Glutamatergic neuron (in vitro differentiated cells): Measurements from ENCODE around the gene BMP7. TPM values are rescaled to one million over a fixed set of nuclear protein-coding genes. Genes with fewer than 3 reads are reported as not detected.

Experiments
- DNase-seq: peaks from one replicate; pipeline ENCODE4 v3.0.0; 2022
- H3K27ac Mint-ChIP-seq: one replicate; pipeline ENCODE4 v1.8.0; 2020; ENCODE audit warnings: mild to moderate bottlenecking, mixed read lengths, inconsistent platforms; ENCODE audit not compliant: unreplicated experiment
- H3K27me3 Mint-ChIP-seq: one replicate; pipeline ENCODE4 v1.8.0; 2020; ENCODE audit warnings: mild to moderate bottlenecking, moderate library complexity, mixed read lengths, inconsistent platforms; ENCODE audit not compliant: unreplicated experiment
- H3K36me3 Mint-ChIP-seq: one replicate; pipeline ENCODE4 v1.8.0; 2020; ENCODE audit warnings: mild to moderate bottlenecking, mixed read lengths, inconsistent platforms; ENCODE audit not compliant: unreplicated experiment
- H3K4me1 Mint-ChIP-seq: one replicate; pipeline ENCODE4 v1.8.0; 2020; ENCODE audit warnings: mild to moderate bottlenecking, low read depth, mixed read lengths, inconsistent platforms; ENCODE audit not compliant: unreplicated experiment
- H3K4me3 Mint-ChIP-seq: one replicate; pipeline ENCODE4 v1.8.0; 2020; ENCODE audit warnings: mild to moderate bottlenecking, mixed read lengths, inconsistent platforms; ENCODE audit not compliant: unreplicated experiment
- H3K9me3 Mint-ChIP-seq: one replicate; pipeline ENCODE4 v1.8.0; 2020; ENCODE audit warnings: mild to moderate bottlenecking, moderate library complexity, mixed read lengths, inconsistent platforms; ENCODE audit not compliant: unreplicated experiment
- total RNA-seq: library from RNA; stranded (reverse); fragmentation: NEBNext Ultra II Directional; extraction: Animal tissue kit (Norgen Biotek cat#: 25700); gene quantifications from one replicate; pipeline ENCODE4 v1.2.1, GENCODE V29; 2021; ENCODE audit not compliant: unreplicated experiment
- TF ChIP-seq, protein P1 (sequence below): fragments of 200-600 bp; sonication (generic); IDR thresholded peaks from one replicate; pipeline ENCODE4 v1.5.0; 2021; ENCODE audit not compliant: partially characterized antibody, unreplicated experiment

BMP7 gene
- total RNA-seq, 1 donor from 2014 or later: 8.7 TPM

DNA sequence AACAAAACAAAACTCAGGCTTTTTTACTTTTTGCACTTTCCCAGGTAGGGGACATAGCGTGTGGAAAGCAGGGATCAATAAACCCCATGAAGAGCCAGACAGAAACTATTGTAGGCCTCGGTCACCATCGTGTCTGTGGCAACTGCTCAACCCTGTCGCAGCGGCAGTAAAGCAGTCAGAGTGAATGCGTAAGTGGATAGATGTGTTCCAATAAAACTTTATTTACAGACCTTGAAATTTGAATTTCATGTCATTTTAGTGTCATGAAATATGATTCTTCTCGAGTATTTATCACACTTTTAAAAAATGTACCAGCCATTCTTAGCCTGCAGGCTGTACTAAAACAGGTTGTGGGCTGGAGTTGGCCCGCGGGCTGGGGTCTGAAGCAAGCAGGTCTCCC, 14.5 kb downstream of the BMP7 start:
- no peak overlapping the region for H3K4me3 Mint-ChIP-seq
- no peaks in the 10 kb centered on the region for H3K36me3 Mint-ChIP-seq
- H3K9me3 Mint-ChIP-seq: peaks cover 4% of the 10 kb centered on the region
- TF ChIP-seq, protein P1, sequence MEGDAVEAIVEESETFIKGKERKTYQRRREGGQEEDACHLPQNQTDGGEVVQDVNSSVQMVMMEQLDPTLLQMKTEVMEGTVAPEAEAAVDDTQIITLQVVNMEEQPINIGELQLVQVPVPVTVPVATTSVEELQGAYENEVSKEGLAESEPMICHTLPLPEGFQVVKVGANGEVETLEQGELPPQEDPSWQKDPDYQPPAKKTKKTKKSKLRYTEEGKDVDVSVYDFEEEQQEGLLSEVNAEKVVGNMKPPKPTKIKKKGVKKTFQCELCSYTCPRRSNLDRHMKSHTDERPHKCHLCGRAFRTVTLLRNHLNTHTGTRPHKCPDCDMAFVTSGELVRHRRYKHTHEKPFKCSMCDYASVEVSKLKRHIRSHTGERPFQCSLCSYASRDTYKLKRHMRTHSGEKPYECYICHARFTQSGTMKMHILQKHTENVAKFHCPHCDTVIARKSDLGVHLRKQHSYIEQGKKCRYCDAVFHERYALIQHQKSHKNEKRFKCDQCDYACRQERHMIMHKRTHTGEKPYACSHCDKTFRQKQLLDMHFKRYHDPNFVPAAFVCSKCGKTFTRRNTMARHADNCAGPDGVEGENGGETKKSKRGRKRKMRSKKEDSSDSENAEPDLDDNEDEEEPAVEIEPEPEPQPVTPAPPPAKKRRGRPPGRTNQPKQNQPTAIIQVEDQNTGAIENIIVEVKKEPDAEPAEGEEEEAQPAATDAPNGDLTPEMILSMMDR: no peak
- no peaks in the 10 kb centered on the region for H3K27me3 Mint-ChIP-seq
- H3K27ac Mint-ChIP-seq: no peak overlapping the region
- peaks cover 8% of the 10 kb centered on the region for H3K4me1 Mint-ChIP-seq
- no peak for DNase-seq

DNA sequence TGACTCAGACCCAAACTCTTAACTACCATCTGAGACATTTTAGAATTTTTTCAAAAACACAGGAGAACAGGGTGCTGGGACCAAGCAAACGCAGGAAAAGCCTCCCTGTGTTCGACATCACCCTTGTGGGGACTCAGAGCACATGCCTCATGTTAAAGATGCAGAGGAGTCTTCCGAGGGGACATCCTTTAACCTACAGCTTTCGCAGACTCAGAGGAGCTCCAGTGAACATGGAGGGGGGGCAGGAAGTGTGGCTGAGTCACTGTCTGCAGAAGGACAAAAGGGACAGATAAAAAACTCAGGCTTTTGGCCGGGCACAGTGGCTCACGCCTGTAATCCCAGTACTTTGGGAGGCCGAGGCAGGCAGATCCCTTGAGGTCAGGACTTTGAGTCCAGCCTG, 15.1 kb downstream of the BMP7 start:
- H3K27me3 Mint-ChIP-seq: no peaks in the 10 kb centered on the region
- H3K4me3 Mint-ChIP-seq: no peak overlapping the region
- H3K36me3 Mint-ChIP-seq: no peaks in the 10 kb centered on the region
- TF ChIP-seq, protein P1: no peak
- H3K4me1 Mint-ChIP-seq: peaks cover 8% of the 10 kb centered on the region
- H3K9me3 Mint-ChIP-seq: peaks cover 4% of the 10 kb centered on the region
- DNase-seq: no peak
- no peak overlapping the region for H3K27ac Mint-ChIP-seq

DNA sequence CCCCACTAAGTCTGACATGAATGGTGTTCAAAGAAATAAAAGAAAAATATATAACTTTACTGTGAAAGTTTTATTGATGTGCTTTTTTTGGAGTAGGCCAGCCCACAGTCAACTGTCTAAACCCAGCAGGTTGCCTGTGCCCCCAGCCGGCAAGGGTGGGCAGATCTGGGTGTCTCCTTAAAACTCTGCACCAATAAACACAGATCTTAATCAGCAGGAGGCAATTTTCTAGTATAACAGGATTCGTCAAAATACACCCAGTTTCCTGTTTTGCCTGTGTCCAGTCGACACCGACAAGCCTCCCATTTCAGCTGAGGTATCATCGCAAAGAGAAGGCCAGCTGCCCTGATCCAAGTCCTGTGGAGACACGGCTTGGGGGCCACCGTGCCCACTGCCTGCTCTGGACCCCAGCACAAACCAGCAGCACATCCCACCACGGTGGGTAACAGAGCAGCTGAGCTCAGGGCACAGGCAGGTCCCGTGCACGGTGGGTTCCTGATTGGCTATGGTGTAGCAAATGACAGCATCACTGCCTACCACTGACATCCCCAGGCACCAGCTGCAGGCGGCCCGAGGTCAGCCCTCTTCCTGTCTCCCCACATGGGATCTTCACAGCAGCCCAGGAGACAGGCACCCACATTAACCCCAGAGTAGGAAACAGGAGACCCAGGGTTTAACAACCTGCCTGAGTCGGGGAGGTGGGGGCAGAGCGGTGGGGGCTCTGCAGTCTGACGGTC, 15.7 kb downstream of the BMP7 start:
- no peak overlapping the region for H3K27ac Mint-ChIP-seq
- peaks cover 4% of the 10 kb centered on the region for H3K9me3 Mint-ChIP-seq
- TF ChIP-seq, protein P1: no peak
- H3K4me1 Mint-ChIP-seq: peaks cover 8% of the 10 kb centered on the region
- DNase-seq: no peak
- H3K27me3 Mint-ChIP-seq: no peaks in the 10 kb centered on the region
- no peak overlapping the region for H3K4me3 Mint-ChIP-seq
- H3K36me3 Mint-ChIP-seq: no peaks in the 10 kb centered on the region

DNA sequence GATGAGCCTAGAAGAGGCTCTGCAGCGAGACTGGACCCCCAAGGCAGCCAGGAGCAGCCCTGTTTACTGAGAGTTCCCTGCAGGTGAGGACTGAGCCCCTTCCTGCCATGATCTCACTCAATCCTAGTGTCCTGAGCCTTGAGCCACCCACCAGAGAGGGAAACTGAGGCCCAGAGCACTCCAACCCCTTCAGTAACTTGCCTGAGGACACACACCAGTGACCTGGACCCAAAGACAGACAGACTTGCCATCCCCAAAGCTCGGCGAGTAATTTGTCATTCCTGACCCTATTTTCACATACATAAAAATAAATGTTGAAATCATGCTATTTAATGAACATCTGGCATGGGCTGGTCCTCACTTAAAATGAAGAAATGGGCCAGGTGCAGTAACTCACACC, 16.7 kb downstream of the BMP7 start:
- TF ChIP-seq, protein P1: no peak
- Mint-ChIP-seq H3K9me3 (peaks cover 2% of the 10 kb centered on the region), H3K4me1 (peaks cover 8% of the 10 kb centered on the region), H3K27ac (no peak overlapping the region), H3K4me3 (no peak overlapping the region), H3K36me3 (no peaks in the 10 kb centered on the region), H3K27me3 (no peaks in the 10 kb centered on the region)
- DNase-seq: no peak

DNA sequence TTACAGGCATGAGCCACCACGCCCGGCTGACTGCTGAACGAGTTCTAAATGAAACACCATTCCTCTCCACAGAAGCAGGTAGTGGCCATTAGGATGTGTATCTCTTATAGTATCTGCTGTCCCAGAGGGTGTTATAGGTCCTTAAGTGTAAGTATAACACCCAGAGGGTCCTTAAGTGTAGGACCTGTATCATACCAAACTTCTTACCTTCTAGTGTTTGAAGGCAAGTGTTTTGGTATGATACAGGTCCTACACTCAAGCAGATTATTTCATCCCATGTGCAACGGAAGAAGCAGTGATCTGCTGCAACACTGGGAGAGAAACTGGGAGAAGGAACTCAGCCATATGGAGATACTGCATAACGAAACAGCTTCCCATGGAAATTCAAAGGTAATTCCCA, 17.4 kb downstream of the BMP7 start:
- no peak for DNase-seq
- TF ChIP-seq, protein P1: no peak
- Mint-ChIP-seq H3K4me1 (peaks cover 8% of the 10 kb centered on the region), H3K27me3 (no peaks in the 10 kb centered on the region), H3K4me3 (no peak overlapping the region), H3K27ac (no peak overlapping the region), H3K9me3 (no peaks in the 10 kb centered on the region), H3K36me3 (no peaks in the 10 kb centered on the region)
